Measurements from ENCODE around the gene RBM46.
"Not testable (repeated sequence)": the region's sequence is repeated elsewhere in the genome, so short reads cannot be mapped to it uniquely, and the experiment has no call there.

The RBM46 gene

DNA sequence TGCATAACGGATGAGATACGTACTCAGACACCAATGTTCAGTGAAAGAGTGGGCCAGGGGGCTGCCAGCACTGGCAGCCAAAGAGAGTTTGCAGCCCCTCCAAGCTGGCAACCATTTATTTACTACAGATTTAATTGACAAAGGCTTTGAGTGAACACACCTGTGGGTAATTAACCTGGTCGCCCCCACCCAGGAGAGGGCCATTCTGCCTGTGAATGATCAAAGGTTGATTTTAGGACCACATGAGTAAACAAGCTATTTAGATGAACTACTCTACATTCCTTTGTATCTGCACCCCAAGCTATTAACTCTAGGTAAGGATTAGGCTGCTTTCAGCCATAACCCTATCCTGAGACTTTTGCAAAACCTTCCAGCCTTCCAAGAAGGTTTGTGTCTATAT is 55.0 kb downstream of the RBM46 start:
- Histone ChIP-seq H3K4me3 (ENCODE audit: insufficient read depth, low read depth, low read length, poor library complexity, severe bottlenecking) (no peak overlapping the region), H3K9me3 (ENCODE audit: control insufficient read depth, low read length) (no peaks in the 10 kb centered on the region), H3K27ac (ENCODE audit: insufficient read depth, low read length, poor library complexity, severe bottlenecking) (no peak overlapping the region), H3K4me1 (ENCODE audit: control insufficient read depth, insufficient read depth, low read length, poor library complexity, severe bottlenecking) (no peaks in the 10 kb centered on the region), H3K36me3 (ENCODE audit: control insufficient read depth, insufficient read depth, low read length) (no peaks in the 10 kb centered on the region), H3K27me3 (replicated peaks; ENCODE audit: control insufficient read depth, insufficient read depth, low read length, poor library complexity, severe bottlenecking) (no peaks in the 10 kb centered on the region)
- no peak for DNase-seq

DNA sequence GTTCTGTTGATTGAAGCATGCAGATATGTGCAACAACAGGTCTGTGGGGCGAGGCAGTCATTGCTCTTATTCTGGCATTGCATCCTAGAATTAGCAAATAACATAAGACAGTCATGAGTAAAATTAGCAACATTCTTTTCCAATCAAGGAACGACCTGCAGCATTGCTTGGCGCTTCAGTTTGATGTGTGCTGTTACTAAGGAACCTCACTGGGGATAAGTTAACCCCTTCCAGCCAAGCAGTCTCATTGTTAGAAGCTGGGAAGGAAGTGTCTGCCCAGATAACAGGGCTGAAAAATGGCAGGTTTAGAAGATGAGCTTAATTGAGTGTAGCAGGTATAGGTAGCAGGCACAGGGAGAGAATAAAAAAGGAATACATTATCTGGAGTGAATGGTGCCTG is 55.4 kb downstream of the RBM46 start:
- Histone ChIP-seq H3K27me3 (replicated peaks; ENCODE audit: control insufficient read depth, insufficient read depth, low read length, poor library complexity, severe bottlenecking) (no peaks in the 10 kb centered on the region), H3K36me3 (ENCODE audit: control insufficient read depth, insufficient read depth, low read length) (no peaks in the 10 kb centered on the region), H3K9me3 (ENCODE audit: control insufficient read depth, low read length) (no peaks in the 10 kb centered on the region), H3K4me3 (ENCODE audit: insufficient read depth, low read depth, low read length, poor library complexity, severe bottlenecking) (no peak overlapping the region), H3K4me1 (ENCODE audit: control insufficient read depth, insufficient read depth, low read length, poor library complexity, severe bottlenecking) (no peaks in the 10 kb centered on the region), H3K27ac (ENCODE audit: insufficient read depth, low read length, poor library complexity, severe bottlenecking) (no peak overlapping the region)
- no peak for DNase-seq

DNA sequence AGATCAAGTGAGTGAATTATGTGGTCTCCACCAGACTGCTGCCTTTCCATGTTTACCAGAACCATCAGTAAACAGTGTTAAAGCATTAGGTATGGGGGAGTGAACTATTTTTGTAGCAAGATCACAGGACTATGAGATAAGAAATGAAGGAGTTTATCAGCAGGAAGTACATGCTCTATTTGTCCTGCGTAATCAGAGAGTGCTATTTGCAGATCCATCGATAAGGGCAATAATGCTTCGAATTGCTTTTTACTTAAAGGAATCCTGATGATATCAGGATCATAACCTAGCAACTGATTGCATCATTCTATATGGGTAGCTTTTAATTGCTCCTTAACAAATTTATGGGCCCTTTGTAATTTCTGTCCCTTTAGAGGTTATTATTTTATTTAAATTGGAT is 57.1 kb downstream of the RBM46 start:
- no peak for DNase-seq
- Histone ChIP-seq H3K4me1 (ENCODE audit: control insufficient read depth, insufficient read depth, low read length, poor library complexity, severe bottlenecking) (no peaks in the 10 kb centered on the region), H3K36me3 (ENCODE audit: control insufficient read depth, insufficient read depth, low read length) (no peaks in the 10 kb centered on the region), H3K4me3 (ENCODE audit: insufficient read depth, low read depth, low read length, poor library complexity, severe bottlenecking) (no peak overlapping the region), H3K9me3 (ENCODE audit: control insufficient read depth, low read length) (no peaks in the 10 kb centered on the region), H3K27ac (ENCODE audit: insufficient read depth, low read length, poor library complexity, severe bottlenecking) (no peak overlapping the region), H3K27me3 (replicated peaks; ENCODE audit: control insufficient read depth, insufficient read depth, low read length, poor library complexity, severe bottlenecking) (no peaks in the 10 kb centered on the region)

DNA sequence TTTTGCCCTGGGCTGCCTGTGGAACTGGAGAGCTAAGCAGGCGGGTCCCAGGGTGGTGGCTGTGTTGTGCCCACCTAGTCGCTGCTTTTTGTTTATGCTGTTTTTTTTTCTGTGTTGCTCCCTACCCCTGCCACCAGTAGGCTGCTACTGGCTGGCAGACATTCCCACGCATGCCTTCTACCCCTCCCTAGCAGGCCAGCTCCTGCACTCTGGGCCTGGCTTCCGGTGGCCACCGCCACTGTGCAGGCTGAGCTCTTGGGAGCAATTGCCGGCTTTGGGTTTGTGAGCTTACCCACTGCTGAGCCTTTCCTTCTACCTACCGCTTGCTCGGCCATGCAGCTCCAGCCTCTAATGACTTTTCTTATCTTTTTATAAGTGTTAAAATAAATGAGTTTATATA is 57.6 kb downstream of the RBM46 start:
- Histone ChIP-seq H3K36me3 (ENCODE audit: control insufficient read depth, insufficient read depth, low read length) (no peaks in the 10 kb centered on the region), H3K4me1 (ENCODE audit: control insufficient read depth, insufficient read depth, low read length, poor library complexity, severe bottlenecking) (no peaks in the 10 kb centered on the region), H3K4me3 (ENCODE audit: insufficient read depth, low read depth, low read length, poor library complexity, severe bottlenecking) (no peak overlapping the region), H3K9me3 (ENCODE audit: control insufficient read depth, low read length) (no peaks in the 10 kb centered on the region), H3K27ac (ENCODE audit: insufficient read depth, low read length, poor library complexity, severe bottlenecking) (no peak overlapping the region), H3K27me3 (replicated peaks; ENCODE audit: control insufficient read depth, insufficient read depth, low read length, poor library complexity, severe bottlenecking) (no peaks in the 10 kb centered on the region)
- no peak for DNase-seq

DNA sequence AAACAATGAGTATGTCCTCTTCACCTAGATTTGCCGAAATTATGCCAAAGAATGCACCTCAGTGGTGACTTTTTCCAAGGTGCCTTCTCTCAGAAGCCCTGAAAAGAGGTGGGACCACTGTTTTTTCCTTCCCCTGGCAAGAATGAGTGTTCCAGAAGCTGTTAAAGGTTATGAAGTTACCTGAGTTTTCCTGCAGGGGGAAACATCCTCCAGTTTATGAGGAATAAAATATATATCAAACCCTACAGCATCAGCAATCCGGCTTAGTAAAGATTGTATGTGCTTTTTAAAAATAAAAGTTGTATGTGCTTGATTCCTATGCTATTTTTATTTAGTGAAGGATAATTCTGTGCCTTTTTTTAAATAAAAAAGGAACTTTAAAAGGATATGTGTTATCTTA is 73.3 kb downstream of the RBM46 start:
- Histone ChIP-seq H3K27ac (ENCODE audit: insufficient read depth, low read length, poor library complexity, severe bottlenecking) (no peak overlapping the region), H3K9me3 (ENCODE audit: control insufficient read depth, low read length) (no peaks in the 10 kb centered on the region), H3K4me1 (ENCODE audit: control insufficient read depth, insufficient read depth, low read length, poor library complexity, severe bottlenecking) (no peaks in the 10 kb centered on the region), H3K36me3 (ENCODE audit: control insufficient read depth, insufficient read depth, low read length) (no peaks in the 10 kb centered on the region), H3K4me3 (ENCODE audit: insufficient read depth, low read depth, low read length, poor library complexity, severe bottlenecking) (no peak overlapping the region), H3K27me3 (replicated peaks; ENCODE audit: control insufficient read depth, insufficient read depth, low read length, poor library complexity, severe bottlenecking) (no peaks in the 10 kb centered on the region)
- no peak for DNase-seq

DNA sequence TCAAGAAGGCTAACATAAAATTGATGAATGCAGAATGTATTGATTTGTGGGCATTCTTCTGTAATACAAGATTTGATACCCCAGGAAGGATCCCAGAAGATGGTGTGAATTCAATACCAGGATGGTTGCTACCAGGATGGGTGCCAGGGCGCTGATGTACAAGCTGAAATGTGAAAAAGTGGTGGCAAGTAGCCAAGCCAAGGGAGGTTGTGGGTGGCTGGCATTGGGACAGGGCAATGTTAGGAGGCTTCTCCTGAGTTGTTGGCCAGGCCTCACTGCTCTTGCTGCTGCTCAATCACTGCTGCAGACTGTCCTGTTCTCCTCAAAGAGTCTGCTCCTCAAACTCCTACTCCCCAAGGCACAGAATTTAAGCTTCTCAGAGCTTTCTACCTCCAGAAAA is 77.1 kb downstream of the RBM46 start:
- no peak for DNase-seq
- Histone ChIP-seq H3K36me3 (ENCODE audit: control insufficient read depth, insufficient read depth, low read length) (no peaks in the 10 kb centered on the region), H3K4me3 (ENCODE audit: insufficient read depth, low read depth, low read length, poor library complexity, severe bottlenecking) (no peak overlapping the region), H3K27ac (ENCODE audit: insufficient read depth, low read length, poor library complexity, severe bottlenecking) (no peak overlapping the region), H3K9me3 (ENCODE audit: control insufficient read depth, low read length) (no peaks in the 10 kb centered on the region), H3K27me3 (replicated peaks; ENCODE audit: control insufficient read depth, insufficient read depth, low read length, poor library complexity, severe bottlenecking) (no peaks in the 10 kb centered on the region), H3K4me1 (ENCODE audit: control insufficient read depth, insufficient read depth, low read length, poor library complexity, severe bottlenecking) (no peaks in the 10 kb centered on the region)

DNA sequence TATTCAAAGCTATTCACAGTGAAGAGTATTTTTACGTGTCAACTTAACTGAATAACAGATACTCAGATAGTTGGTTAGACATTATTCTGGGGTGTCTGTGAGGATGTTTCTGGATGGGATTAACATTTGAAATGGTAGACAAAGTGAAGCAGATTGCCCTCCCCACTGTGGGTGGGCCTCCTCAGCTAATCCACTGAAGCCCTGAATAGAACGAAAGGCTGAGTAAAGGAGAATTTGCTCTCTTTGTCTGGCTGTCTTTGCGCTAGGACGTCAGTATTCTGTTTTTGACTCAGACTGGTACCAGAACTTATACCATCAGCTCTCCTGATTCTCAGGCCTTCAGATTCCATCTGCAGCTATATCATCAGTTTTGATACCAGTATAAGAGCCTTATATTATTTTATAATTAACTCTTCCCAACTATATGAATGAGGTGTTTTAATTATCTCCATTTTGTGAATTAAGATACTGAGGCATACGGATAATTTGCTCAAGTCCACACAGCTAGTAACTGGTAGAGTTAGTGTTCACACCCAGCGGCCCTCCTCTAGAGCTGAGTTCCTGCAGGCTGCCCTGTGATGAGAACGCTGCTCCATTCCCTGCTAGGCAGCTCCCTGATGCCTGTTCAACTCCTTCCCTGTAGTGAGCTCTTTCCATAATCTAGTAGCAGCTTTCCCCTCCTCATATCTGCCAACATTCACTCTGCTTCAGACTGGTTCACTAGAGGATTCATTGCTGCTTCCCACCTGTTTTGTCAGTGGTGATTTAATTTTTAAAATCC is 87.5 kb downstream of the RBM46 start:
- Histone ChIP-seq H3K4me1 (ENCODE audit: control insufficient read depth, insufficient read depth, low read length, poor library complexity, severe bottlenecking) (no peaks in the 10 kb centered on the region), H3K4me3 (ENCODE audit: insufficient read depth, low read depth, low read length, poor library complexity, severe bottlenecking) (no peak overlapping the region), H3K9me3 (ENCODE audit: control insufficient read depth, low read length) (no peaks in the 10 kb centered on the region), H3K27me3 (replicated peaks; ENCODE audit: control insufficient read depth, insufficient read depth, low read length, poor library complexity, severe bottlenecking) (no peaks in the 10 kb centered on the region), H3K36me3 (ENCODE audit: control insufficient read depth, insufficient read depth, low read length) (no peaks in the 10 kb centered on the region), H3K27ac (ENCODE audit: insufficient read depth, low read length, poor library complexity, severe bottlenecking) (no peak overlapping the region)
- no peak for DNase-seq

DNA sequence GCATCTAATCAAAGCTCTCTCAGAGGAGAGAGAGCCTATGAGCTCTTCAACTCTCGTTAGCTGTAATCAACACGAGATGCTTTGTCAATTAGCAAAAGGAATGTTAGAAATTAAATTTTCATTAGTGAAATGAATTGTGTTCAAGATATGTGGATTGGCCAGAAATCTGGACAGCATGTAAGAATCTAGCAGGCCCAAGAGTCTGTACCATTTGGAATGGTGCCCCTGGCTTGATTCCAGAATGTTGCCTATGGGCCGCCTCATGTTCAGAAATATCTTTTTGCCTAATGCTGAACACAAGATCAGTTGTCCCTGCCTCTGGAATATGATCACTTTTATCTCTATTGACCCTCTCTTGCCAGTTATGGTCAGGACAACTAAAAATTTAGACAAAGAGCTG is 88.2 kb downstream of the RBM46 start:
- DNase-seq = no peak
- no peaks in the 10 kb centered on the region for H3K9me3 ChIP-seq (ENCODE audit: control insufficient read depth, low read length)
- H3K27ac ChIP-seq (ENCODE audit: insufficient read depth, low read length, poor library complexity, severe bottlenecking) = no peak overlapping the region
- no peaks in the 10 kb centered on the region for H3K36me3 ChIP-seq (ENCODE audit: control insufficient read depth, insufficient read depth, low read length)
- H3K27me3 ChIP-seq (replicated peaks; ENCODE audit: control insufficient read depth, insufficient read depth, low read length, poor library complexity, severe bottlenecking) = no peaks in the 10 kb centered on the region
- no peak overlapping the region for H3K4me3 ChIP-seq (ENCODE audit: insufficient read depth, low read depth, low read length, poor library complexity, severe bottlenecking)
- no peaks in the 10 kb centered on the region for H3K4me1 ChIP-seq (ENCODE audit: control insufficient read depth, insufficient read depth, low read length, poor library complexity, severe bottlenecking)

DNA sequence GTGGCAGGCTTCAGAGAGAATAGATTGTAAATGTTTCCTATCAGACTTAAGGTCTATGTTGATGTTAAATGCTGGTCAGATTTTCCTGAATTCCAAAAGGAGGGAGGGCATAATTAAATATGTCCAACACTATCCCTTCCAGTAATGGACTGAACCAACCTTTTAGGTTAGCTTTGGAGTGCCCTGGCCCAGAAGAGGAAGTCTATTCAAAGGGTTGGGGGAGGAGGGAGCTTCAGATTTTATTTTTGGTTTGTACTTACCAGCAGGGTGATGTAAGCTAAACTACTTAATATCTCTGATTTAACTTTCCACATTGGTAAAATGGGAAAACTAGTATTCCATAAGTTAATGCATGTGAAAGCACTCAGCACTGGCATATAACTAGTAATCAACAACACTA is 91.1 kb downstream of the RBM46 start:
- no peak overlapping the region for H3K27ac ChIP-seq (ENCODE audit: insufficient read depth, low read length, poor library complexity, severe bottlenecking)
- H3K27me3 ChIP-seq (replicated peaks; ENCODE audit: control insufficient read depth, insufficient read depth, low read length, poor library complexity, severe bottlenecking) = no peaks in the 10 kb centered on the region
- no peaks in the 10 kb centered on the region for H3K36me3 ChIP-seq (ENCODE audit: control insufficient read depth, insufficient read depth, low read length)
- no peak overlapping the region for H3K4me3 ChIP-seq (ENCODE audit: insufficient read depth, low read depth, low read length, poor library complexity, severe bottlenecking)
- no peaks in the 10 kb centered on the region for H3K9me3 ChIP-seq (ENCODE audit: control insufficient read depth, low read length)
- H3K4me1 ChIP-seq (ENCODE audit: control insufficient read depth, insufficient read depth, low read length, poor library complexity, severe bottlenecking) = no peaks in the 10 kb centered on the region
- no peak for DNase-seq

DNA sequence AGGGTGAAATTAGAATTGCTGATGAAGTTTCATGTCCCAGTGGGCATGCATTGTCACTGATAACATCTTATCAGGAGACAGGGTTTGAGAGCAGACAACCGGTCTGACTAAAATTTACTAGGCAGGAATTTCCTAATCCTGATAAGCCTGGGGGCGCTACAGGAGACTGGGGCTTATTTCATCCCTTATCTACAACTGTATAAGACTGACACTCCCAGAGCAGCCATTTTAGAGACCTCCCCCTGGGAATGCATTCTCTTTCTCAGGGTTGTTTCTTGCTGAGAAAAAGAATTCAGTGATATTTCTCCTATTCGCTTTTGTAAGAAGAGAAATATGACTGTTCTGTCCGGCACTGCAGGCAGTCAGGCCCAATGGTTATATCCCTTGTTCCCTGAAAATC is 93.0 kb downstream of the RBM46 start:
- not testable (repeated sequence) for H3K27me3 ChIP-seq (replicated peaks; ENCODE audit: control insufficient read depth, insufficient read depth, low read length, poor library complexity, severe bottlenecking); DNase-seq; H3K4me3 ChIP-seq (ENCODE audit: insufficient read depth, low read depth, low read length, poor library complexity, severe bottlenecking); H3K4me1 ChIP-seq (ENCODE audit: control insufficient read depth, insufficient read depth, low read length, poor library complexity, severe bottlenecking); H3K9me3 ChIP-seq (ENCODE audit: control insufficient read depth, low read length); H3K36me3 ChIP-seq (ENCODE audit: control insufficient read depth, insufficient read depth, low read length); H3K27ac ChIP-seq (ENCODE audit: insufficient read depth, low read length, poor library complexity, severe bottlenecking)

All from effector memory CD4-positive, alpha-beta T cell (primary cell).